ENCODE data around the gene PTPRN2. TPM values are rescaled to one million over a fixed set of nuclear protein-coding genes. Genes with fewer than 3 reads are reported as not detected.

The PTPRN2 gene
- total and polyA plus RNA-seq, 9 of the 15 experiments (the other 6 are each of a cell fraction or from before 2014, with no cell fraction given): not detected

GRCh38 chr7:157873664-157874063 is 714.0 kb downstream of the PTPRN2 start (continued):
- TF ChIP-seq NKRF (IDR thresholded peaks at IDR 0.05; ENCODE audit: borderline replicate concordance): no peak

- in situ Hi-C loops (cut with MboI): no loop called here
Observed at GRCh38 chr7:157873181-157873580, 714.4 kb downstream of the PTPRN2 start.

More at GRCh38 chr7:157873181-157873580, 714.4 kb downstream of the PTPRN2 start:
- H4K20me1 ChIP-seq (replicated peaks; ENCODE audit: control insufficient read depth, insufficient read depth, low read length): peaks cover 11% of the 10 kb centered on the region
- H3K9me1 ChIP-seq (ENCODE audit: control insufficient read depth, insufficient read depth, low read length): no peaks in the 10 kb centered on the region
- no peak overlapping the region for H2AFZ ChIP-seq (ENCODE audit: low read depth, low read length)
- 3% methylated on average over 26 of the region's 30 CpGs for WGBS (ENCODE audit: insufficient coverage, low coverage, missing lambda C conversion rate)
- no peak overlapping the region for H3K27ac ChIP-seq (ENCODE audit: extremely low read depth, low read depth, low read length)
- no peak for ATAC-seq
- H3K4me2 ChIP-seq (ENCODE audit: insufficient read depth, low read length): no peak overlapping the region
- TF ChIP-seq, protein P1, sequence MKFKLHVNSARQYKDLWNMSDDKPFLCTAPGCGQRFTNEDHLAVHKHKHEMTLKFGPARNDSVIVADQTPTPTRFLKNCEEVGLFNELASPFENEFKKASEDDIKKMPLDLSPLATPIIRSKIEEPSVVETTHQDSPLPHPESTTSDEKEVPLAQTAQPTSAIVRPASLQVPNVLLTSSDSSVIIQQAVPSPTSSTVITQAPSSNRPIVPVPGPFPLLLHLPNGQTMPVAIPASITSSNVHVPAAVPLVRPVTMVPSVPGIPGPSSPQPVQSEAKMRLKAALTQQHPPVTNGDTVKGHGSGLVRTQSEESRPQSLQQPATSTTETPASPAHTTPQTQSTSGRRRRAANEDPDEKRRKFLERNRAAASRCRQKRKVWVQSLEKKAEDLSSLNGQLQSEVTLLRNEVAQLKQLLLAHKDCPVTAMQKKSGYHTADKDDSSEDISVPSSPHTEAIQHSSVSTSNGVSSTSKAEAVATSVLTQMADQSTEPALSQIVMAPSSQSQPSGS (CRISPR knock-in tag; IDR thresholded peaks at IDR 0.05): no peak
- TF ChIP-seq, protein P2, sequence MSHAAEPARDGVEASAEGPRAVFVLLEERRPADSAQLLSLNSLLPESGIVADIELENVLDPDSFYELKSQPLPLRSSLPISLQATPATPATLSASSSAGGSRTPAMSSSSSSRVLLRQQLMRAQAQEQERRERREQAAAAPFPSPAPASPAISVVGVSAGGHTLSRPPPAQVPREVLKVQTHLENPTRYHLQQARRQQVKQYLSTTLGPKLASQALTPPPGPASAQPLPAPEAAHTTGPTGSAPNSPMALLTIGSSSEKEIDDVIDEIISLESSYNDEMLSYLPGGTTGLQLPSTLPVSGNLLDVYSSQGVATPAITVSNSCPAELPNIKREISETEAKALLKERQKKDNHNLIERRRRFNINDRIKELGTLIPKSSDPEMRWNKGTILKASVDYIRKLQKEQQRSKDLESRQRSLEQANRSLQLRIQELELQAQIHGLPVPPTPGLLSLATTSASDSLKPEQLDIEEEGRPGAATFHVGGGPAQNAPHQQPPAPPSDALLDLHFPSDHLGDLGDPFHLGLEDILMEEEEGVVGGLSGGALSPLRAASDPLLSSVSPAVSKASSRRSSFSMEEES (CRISPR knock-in tag; IDR thresholded peaks at IDR 0.05): no peak
- TF ChIP-seq HDAC1 (IDR thresholded peaks at IDR 0.05): no peak
- H3K36me3 ChIP-seq (ENCODE audit: control insufficient read depth, insufficient read depth, low read length): no peaks in the 10 kb centered on the region
- BruUV-seq (replicated peaks): no TSS peak
- no peaks in the 10 kb centered on the region for H3K79me2 ChIP-seq (ENCODE audit: control insufficient read depth, insufficient read depth, low read length)
- H3K4me1 ChIP-seq (replicated peaks in 1 of 2; ENCODE audit: control insufficient read depth in 2 of 2, insufficient read depth in 2 of 2, low read length in 2 of 2): peaks cover 0 to 8% of the 10 kb centered on the region in 2 experiments; a peak in 2 of 5 replicates
- FAIRE-seq: no peak
- H3K4me3 ChIP-seq: no peak overlapping the region
- H3K27me3 ChIP-seq (ENCODE audit: control insufficient read depth in 2 of 2, insufficient read depth in 2 of 2, low read length in 2 of 2): peaks cover 9 to 61% of the 10 kb centered on the region in 2 experiments
- H3K9ac ChIP-seq (ENCODE audit: insufficient read depth in 1 of 2, low read depth in 2 of 2, low read length in 2 of 2): no peak overlapping the region
- ChIA-PET POLR2A (no interaction called here), CTCF (ENCODE audit: low intra/inter-chr PET ratio) (no interaction called here)
- DNase-seq (ENCODE audit: extremely low read depth in 1 of 4, low spot score in 3 of 4): no peak
- no peaks in the 10 kb centered on the region for H3K9me3 ChIP-seq (replicated peaks; ENCODE audit: control insufficient read depth, insufficient read depth, low read depth, low read length)
- intact Hi-C loops (cut with micrococcal nuclease): no loop called here
